ENCODE data around the gene ATG7.
A peak's percentile ranks its signal among the peaks of the same experiment; 100 is the strongest.

Gene ATG7

GRCh38 chr3:11289864-11290263 is 17.7 kb downstream of the ATG7 start:
- DNase-seq (ENCODE audit: low read depth): peak; percentile 57
- H3K4me3 ChIP-seq (ENCODE audit: low read depth, low read length): no peak overlapping the region; the same call in 1 of the 2 replicates
- no peak for TF ChIP-seq CTCF (IDR thresholded peaks at IDR 0.05; ENCODE audit: insufficient read depth, low read depth, low read length, missing control alignments)

- H3K4me3 ChIP-seq (ENCODE audit: low read depth, low read length): no peak overlapping the region
Observed at GRCh38 chr3:11290743-11291680, 18.8 kb downstream of the ATG7 start.

GRCh38 chr3:11291808-11292207 is 19.6 kb downstream of the ATG7 start:
- no peak for TF ChIP-seq CTCF (IDR thresholded peaks at IDR 0.05; ENCODE audit: insufficient read depth, low read depth, low read length, missing control alignments)
- H3K4me3 ChIP-seq (ENCODE audit: low read depth, low read length): no peak overlapping the region
- no peak for DNase-seq (ENCODE audit: low read depth)

More at GRCh38 chr3:11290743-11291680, 18.8 kb downstream of the ATG7 start:
- DNase-seq (ENCODE audit: low read depth): peak; percentile 70
- TF ChIP-seq CTCF (IDR thresholded peaks at IDR 0.05; ENCODE audit: insufficient read depth, low read depth, low read length, missing control alignments): no peak

- no peak for DNase-seq (ENCODE audit: low read depth)
Observed at GRCh38 chr3:11297126-11297525, 24.9 kb downstream of the ATG7 start.

GRCh38 chr3:11300970-11301369 is 28.8 kb downstream of the ATG7 start:
- peak; percentile 81 for DNase-seq (ENCODE audit: low read depth)
- no peak overlapping the region for H3K4me3 ChIP-seq (ENCODE audit: low read depth, low read length)
- no peak for TF ChIP-seq CTCF (IDR thresholded peaks at IDR 0.05; ENCODE audit: insufficient read depth, low read depth, low read length, missing control alignments)

More at GRCh38 chr3:11297126-11297525, 24.9 kb downstream of the ATG7 start:
- TF ChIP-seq CTCF (IDR thresholded peaks at IDR 0.05; ENCODE audit: insufficient read depth, low read depth, low read length, missing control alignments): no peak
- H3K4me3 ChIP-seq (ENCODE audit: low read depth, low read length): no peak overlapping the region

- no peak overlapping the region for H3K4me3 ChIP-seq (ENCODE audit: low read depth, low read length)
- TF ChIP-seq CTCF (IDR thresholded peaks at IDR 0.05; ENCODE audit: insufficient read depth, low read depth, low read length, missing control alignments): no peak
- no peak for DNase-seq (ENCODE audit: low read depth)
Observed at GRCh38 chr3:11302444-11302843, 30.2 kb downstream of the ATG7 start.
